ENCODE data around the gene INF2.

- TF ChIP-seq CTCF (IDR thresholded peaks at IDR 0.05) (no peak), POLR2AphosphoS5 (IDR thresholded peaks at IDR 0.05) (no peak)
These were observed 7.4 kb downstream of the INF2 start for GRCh38 chr14:104696671-104697316.

Measured in prostate gland (tissue), 2 donors.